Measurements from ENCODE around the gene TH. TPM values are rescaled to one million over a fixed set of nuclear protein-coding genes. Genes with fewer than 3 reads are reported as not detected.

TH gene
- polyA plus RNA-seq, 2 of the 4 experiments (the other 2 are of a cell fraction) = not detected

GRCh38 chr11:2213890-2214526 is 42.4 kb upstream of the TH start (continued):
- no peak for TF ChIP-seq BHLHE40 (IDR thresholded peaks at IDR 0.05; ENCODE audit: low read depth, low read length)

DNA sequence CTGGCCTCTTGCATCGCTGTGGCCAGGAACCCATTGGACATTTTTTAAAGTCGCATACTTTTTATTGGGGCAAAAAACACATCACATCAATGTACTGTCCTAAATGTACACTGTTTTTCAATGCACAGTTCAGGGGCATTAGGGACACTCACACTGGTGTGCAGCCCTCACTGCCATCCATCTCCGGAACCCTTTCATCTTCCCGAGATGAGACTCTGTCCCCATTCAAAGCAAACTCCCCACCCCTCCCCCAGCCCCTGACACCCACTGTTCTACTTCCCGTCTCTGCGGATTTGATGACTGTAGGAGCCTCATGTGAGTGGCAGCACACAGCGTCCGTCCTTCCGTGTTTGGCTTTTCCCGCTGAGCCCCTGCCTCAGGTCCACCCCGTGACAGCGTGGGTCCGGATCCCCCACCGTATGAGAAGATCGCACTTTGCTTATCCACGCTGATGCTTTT is 41.8 kb upstream of the TH start:
- WGBS (ENCODE audit: missing lambda C conversion rate) = 87% methylated on average over 16 of the region's 16 CpGs
- Histone ChIP-seq H3K4me1 (peaks cover 31% of the 10 kb centered on the region), H3K27ac (peak overlapping the region in 1 of 2 experiments; percentile 45; a peak in 2 of 6 replicates), H3K4me2 (no peak overlapping the region), H3K9me3 (no peaks in the 10 kb centered on the region), H3K4me3 (no peak overlapping the region)
- no peak for TF ChIP-seq HMGXB4 (CRISPR knock-in tag; IDR thresholded peaks at IDR 0.05; ENCODE audit: borderline replicate concordance)
- TF ChIP-seq FOSL2 (IDR thresholded peaks at IDR 0.05) = no peak
- TF ChIP-seq FOSL2 (CRISPR knock-in tag; IDR thresholded peaks at IDR 0.05) = no peak
- TF ChIP-seq RAD21 (conservative IDR thresholded peaks at IDR 0.05 in 1 of 2, IDR thresholded peaks at IDR 0.05 in 1 of 2) = no peak
- TF ChIP-seq, protein P1, sequence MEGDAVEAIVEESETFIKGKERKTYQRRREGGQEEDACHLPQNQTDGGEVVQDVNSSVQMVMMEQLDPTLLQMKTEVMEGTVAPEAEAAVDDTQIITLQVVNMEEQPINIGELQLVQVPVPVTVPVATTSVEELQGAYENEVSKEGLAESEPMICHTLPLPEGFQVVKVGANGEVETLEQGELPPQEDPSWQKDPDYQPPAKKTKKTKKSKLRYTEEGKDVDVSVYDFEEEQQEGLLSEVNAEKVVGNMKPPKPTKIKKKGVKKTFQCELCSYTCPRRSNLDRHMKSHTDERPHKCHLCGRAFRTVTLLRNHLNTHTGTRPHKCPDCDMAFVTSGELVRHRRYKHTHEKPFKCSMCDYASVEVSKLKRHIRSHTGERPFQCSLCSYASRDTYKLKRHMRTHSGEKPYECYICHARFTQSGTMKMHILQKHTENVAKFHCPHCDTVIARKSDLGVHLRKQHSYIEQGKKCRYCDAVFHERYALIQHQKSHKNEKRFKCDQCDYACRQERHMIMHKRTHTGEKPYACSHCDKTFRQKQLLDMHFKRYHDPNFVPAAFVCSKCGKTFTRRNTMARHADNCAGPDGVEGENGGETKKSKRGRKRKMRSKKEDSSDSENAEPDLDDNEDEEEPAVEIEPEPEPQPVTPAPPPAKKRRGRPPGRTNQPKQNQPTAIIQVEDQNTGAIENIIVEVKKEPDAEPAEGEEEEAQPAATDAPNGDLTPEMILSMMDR (IDR thresholded peaks at IDR 0.05) = no peak
- no peak for TF ChIP-seq MYC (IDR thresholded peaks at IDR 0.05; ENCODE audit: borderline replicate concordance, low read length)
- TF ChIP-seq JUN (IDR thresholded peaks at IDR 0.05) = no peak
- no peak for TF ChIP-seq CBX8 (IDR thresholded peaks at IDR 0.05)
- TF ChIP-seq, protein P2, sequence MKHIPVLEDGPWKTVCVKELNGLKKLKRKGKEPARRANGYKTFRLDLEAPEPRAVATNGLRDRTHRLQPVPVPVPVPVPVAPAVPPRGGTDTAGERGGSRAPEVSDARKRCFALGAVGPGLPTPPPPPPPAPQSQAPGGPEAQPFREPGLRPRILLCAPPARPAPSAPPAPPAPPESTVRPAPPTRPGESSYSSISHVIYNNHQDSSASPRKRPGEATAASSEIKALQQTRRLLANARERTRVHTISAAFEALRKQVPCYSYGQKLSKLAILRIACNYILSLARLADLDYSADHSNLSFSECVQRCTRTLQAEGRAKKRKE (CRISPR knock-in tag; IDR thresholded peaks at IDR 0.05; ENCODE audit: low read depth) = no peak
- no peak for TF ChIP-seq ELK1 (IDR thresholded peaks at IDR 0.05; ENCODE audit: low read depth, low read length)
- TF ChIP-seq RFX5 (IDR thresholded peaks at IDR 0.05) = no peak
- no peak for TF ChIP-seq NR3C1 (IDR thresholded peaks at IDR 0.05)
- no peak for TF ChIP-seq SREBF2 (IDR thresholded peaks at IDR 0.05)
- no peak for TF ChIP-seq KDM1A (IDR thresholded peaks at IDR 0.05; ENCODE audit: low read depth)
- no peak for TF ChIP-seq FOXS1 (CRISPR knock-in tag; IDR thresholded peaks at IDR 0.05)
- TF ChIP-seq NFE2L2 (conservative IDR thresholded peaks at IDR 0.05; ENCODE audit: low read length) = no peak
- TF ChIP-seq HOXA7 (CRISPR knock-in tag; IDR thresholded peaks at IDR 0.05) = no peak
- TF ChIP-seq RNF2 (IDR thresholded peaks at IDR 0.05; ENCODE audit: borderline replicate concordance, low read depth) = no peak
- no peak for TF ChIP-seq CBX2 (IDR thresholded peaks at IDR 0.05; ENCODE audit: borderline replicate concordance, low read depth)
- ChIA-PET POLR2A (no interaction called here), CTCF (interaction anchor here (1.7 kb wide), 3 partner anchors 18 to 208 kb away, joined by 4 to 6 read pairs (median 5); no protein-coding TSS in a partner anchor)
- ATAC-seq = no peak
- no peak for FAIRE-seq
- DNase-seq (ENCODE audit: low read depth in 1 of 2, low spot score in 1 of 2) = no peak

Measured in A549 (cell line).